WTC11 (cell line): Measurements from ENCODE around the gene FCGBP.
"Not testable (repeated sequence)": the region's sequence is repeated elsewhere in the genome, so short reads cannot be mapped to it uniquely, and the experiment has no call there.

Experiments used
- ATF3 ChIP-seq: sonication (generic); formaldehyde crosslinking; conservative IDR thresholded peaks from 2 replicates; pipeline ENCODE4 v1.8.1; 2022; ENCODE audit warnings: mild to moderate bottlenecking, missing genetic modification reagents
- CTCF ChIP-seq: fragments of 200-600 bp; IDR thresholded peaks from 2 replicates; pipeline ENCODE4 v1.8.0; 2022; ENCODE audit warnings: antibody characterized with exemption
- E2F1 ChIP-seq: sonication (generic); formaldehyde crosslinking; IDR thresholded peaks from 2 replicates; pipeline ENCODE4 v1.8.0; 2022; ENCODE audit warnings: mild to moderate bottlenecking, missing genetic modification reagents
- EMX1 ChIP-seq: fragments of 250-450 bp; sonication (Bioruptor Pico); IDR thresholded peaks from 2 replicates; pipeline ENCODE4 v1.8.0; 2021; ENCODE audit warnings: mild to moderate bottlenecking
- FOXP1 ChIP-seq: sonication (generic); formaldehyde crosslinking; IDR thresholded peaks from 2 replicates; pipeline ENCODE4 v1.8.0; 2022; ENCODE audit warnings: missing genetic modification reagents, mild to moderate bottlenecking, moderate library complexity, borderline replicate concordance
- NFE2L1 ChIP-seq: sonication (generic); formaldehyde crosslinking; IDR thresholded peaks from 2 replicates; pipeline ENCODE4 v1.8.1; 2023; ENCODE audit warnings: missing genetic modification reagents
- PRDM15 ChIP-seq: sonication (generic); formaldehyde crosslinking; IDR thresholded peaks from 2 replicates; pipeline ENCODE4 v1.8.0; 2022; ENCODE audit warnings: missing genetic modification reagents
- TCF7 ChIP-seq: sonication (generic); formaldehyde crosslinking; IDR thresholded peaks from 2 replicates; pipeline ENCODE4 v1.8.0; 2022; ENCODE audit warnings: mild to moderate bottlenecking, low read depth, missing genetic modification reagents, moderate library complexity
- ZNF416 ChIP-seq: fragments of 250-450 bp; sonication (Bioruptor Pico); IDR thresholded peaks from 2 replicates; pipeline ENCODE4 v1.9.0; 2021; ENCODE audit warnings: mild to moderate bottlenecking, inconsistent platforms

GRCh38 chr19:39959407-39959806 lies 25.0 kb upstream of the FCGBP start:
- not testable (repeated sequence) for TF ChIP-seq ZNF416 (CRISPR knock-in tag); FOXP1 (CRISPR knock-in tag); E2F1; NFE2L1 (CRISPR knock-in tag); CTCF; TCF7; ATF3 (CRISPR knock-in tag); EMX1 (CRISPR knock-in tag); PRDM15 (CRISPR knock-in tag)
